HG03097 (cell line): ENCODE data around the gene RFX2.
"Not testable (repeated sequence)": the region's sequence is repeated elsewhere in the genome, so short reads cannot be mapped to it uniquely, and the experiment has no call there.

Experiments
- ATAC-seq: cut with Tn5 transposase; IDR thresholded peaks from one replicate; pipeline ENCODE4 v1.9.1; 2021; ENCODE audit not compliant: unreplicated experiment, low FRiP score

Gene RFX2

DNA sequence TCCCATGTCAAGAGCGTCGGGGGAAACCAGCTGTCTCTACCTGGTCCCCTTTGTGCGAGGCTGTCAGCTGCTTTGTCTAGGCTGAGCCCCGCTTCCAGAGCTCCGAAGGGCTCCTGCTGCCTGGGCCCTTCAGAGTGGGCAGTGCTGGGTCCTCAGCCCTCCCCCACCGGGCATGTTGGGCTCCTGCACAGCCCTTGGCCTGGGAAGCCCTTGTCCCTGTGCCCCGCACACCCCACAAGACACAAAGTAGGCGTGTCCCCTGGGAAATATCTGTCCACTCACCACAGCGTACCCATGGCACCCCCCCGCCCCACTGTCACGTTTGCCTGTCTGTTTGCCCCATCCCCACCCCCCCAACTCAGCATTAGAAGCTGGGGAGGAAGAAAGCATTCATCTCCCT, 92.7 kb downstream of the RFX2 start:
- no peak for ATAC-seq

- ATAC-seq, result no peak
These were observed 94.3 kb downstream of the RFX2 start for GRCh38 chr19:6015841-6016545.

GRCh38 chr19:6014551-6015135, 95.7 kb downstream of the RFX2 start:
- ATAC-seq, result no peak

DNA sequence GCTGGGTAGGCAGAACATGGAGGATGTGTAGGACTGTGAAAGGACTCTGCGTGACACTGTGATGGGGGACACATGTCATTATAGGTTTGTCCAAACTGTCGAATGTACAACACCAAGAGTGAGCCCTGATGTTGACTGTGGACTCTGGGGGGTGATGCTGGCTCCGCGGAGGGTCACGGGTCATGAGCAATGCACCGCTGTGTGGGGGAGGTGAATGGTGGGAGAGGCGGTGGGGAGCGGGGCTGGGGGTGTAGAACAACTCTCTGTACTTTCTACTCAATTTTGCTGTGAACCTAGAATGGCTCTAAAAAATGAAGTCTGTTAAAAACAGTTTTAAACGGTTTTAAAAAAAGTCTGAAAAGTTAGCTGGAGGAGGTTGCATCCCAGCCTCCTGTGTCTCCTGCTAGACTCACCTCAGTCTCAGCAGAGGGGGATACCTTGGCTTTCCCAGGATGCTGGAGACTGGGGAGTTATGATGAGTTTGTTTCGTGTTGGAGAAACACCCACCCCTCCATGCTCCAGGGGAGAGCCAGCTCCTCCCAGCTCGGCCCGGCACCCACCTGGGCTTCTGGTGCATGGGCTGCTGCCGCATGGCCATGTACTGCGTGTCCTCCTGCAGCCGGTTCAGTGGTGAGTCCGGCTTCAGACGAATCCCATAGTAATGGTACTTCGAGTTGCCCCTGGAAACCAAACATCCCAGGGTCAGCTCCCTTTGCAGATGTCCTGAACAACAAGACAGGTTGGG, 97.7 kb downstream of the RFX2 start:
- no peak for ATAC-seq

- no peak for ATAC-seq
These were observed 98.5 kb downstream of the RFX2 start for GRCh38 chr19:6011794-6012193.

- ATAC-seq, result no peak
These were observed 99.1 kb downstream of the RFX2 start for GRCh38 chr19:6011206-6011605.

GRCh38 chr19:6010107-6010506, 100.2 kb downstream of the RFX2 start:
- no peak for ATAC-seq

GRCh38 chr19:6007866-6008265, 102.4 kb downstream of the RFX2 start:
- no peak for ATAC-seq

- no peak for ATAC-seq
These were observed 103.4 kb downstream of the RFX2 start for GRCh38 chr19:6006896-6007295.

DNA sequence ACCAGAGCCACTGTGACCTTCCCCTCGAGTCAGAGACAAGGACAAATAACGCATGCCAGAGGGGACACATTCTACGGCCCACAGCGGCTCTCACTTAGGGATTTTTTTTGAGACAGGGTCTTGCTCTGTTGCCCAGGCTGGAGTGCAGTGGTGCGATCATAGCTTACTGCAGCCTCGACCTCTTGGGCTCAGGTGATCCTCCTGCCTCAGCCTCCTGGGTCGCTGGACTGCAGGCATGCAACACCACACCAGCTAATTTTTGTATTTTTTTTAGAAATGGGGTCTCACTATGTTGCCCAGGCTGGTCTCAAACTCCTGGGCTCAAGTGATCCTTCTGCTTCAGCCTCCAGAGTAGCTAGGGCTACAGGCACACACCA, 104.2 kb downstream of the RFX2 start:
- ATAC-seq, result not testable (repeated sequence)

- no peak for ATAC-seq
These were observed 104.8 kb downstream of the RFX2 start for GRCh38 chr19:6005321-6006069.

GRCh38 chr19:6003976-6004375, 106.3 kb downstream of the RFX2 start:
- ATAC-seq, result no peak

GRCh38 chr19:6002591-6002990, 107.7 kb downstream of the RFX2 start:
- ATAC-seq, result no peak

- no peak for ATAC-seq
These were observed 110.0 kb downstream of the RFX2 start for GRCh38 chr19:6000228-6000847.

GRCh38 chr19:5999693-6000092, 110.6 kb downstream of the RFX2 start:
- no peak for ATAC-seq

DNA sequence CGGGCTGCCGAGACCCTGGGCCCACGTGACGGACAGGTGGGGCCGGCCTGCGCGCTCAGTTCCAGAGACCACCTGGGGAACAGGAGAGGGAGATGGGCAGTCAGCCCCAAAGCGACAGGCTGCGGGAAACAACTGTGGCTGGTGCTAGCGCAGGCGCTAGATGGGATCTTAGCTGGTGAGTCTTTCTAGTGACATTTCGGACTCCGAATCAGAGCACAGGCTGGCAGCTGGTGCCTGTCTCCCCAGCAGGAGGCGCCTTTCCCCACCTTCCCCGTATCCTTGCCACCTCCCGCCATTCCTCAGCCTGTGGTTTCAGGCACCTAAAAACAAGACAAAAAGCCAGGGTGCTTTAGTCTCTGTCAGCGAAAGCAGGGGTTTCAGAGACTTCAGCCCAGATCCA, 112.9 kb downstream of the RFX2 start:
- ATAC-seq, result no peak

GRCh38 chr19:5996623-5997320, 113.5 kb downstream of the RFX2 start:
- ATAC-seq, result no peak

DNA sequence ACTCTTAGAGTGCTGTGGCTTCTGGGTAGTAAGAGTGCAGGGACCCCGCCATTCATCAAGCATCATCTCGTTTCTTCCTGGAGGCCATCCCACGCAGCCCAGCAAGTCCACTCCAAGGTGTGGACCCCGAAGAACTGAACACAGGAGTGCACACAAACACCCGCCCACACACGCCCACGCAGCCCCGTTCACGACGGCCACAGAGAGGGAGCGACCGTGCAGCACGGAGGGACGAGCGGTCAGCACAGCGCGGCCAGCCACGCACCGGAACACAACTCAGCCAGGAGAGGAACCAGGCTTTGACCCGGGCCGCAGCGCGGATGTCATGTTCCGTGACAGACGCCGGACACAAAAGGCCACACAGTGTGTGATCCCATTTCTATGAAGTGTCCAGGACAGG, 114.2 kb downstream of the RFX2 start:
- ATAC-seq, result no peak

- no peak for ATAC-seq
These were observed 114.7 kb downstream of the RFX2 start for GRCh38 chr19:5995606-5996005.
